UCSD-AML1 (cell line): ENCODE measurements around the gene ARL15.
"Not testable (repeated sequence)": the region's sequence is repeated elsewhere in the genome, so short reads cannot be mapped to it uniquely, and the experiment has no call there.

ENCODE experiments used
- DNase-seq: peaks from one replicate; lab custom pipeline; 2025; ENCODE audit not compliant: unreplicated experiment; lab: John Stamatoyannopoulos, UW

ARL15 gene

DNA sequence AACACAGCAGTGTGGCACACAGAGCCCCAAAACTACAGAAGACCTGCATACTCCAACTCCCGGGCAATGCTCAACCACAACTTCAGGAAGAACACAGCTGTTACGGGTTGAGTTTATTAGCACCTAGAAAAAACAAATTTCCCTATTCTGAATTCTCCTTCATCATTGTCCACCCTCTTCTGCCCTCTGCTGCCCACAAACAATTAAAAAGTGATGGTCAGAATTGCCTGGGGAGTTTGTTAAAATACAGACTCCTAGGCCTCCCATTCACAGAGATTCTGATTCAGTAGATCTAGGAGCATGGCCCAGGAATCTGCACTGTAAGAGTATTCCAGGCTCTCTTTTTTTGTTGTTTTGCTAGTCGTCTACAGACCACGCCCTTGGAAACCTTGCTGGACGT, 439.3 kb downstream of the ARL15 start:
- DNase-seq, result no peak

DNA sequence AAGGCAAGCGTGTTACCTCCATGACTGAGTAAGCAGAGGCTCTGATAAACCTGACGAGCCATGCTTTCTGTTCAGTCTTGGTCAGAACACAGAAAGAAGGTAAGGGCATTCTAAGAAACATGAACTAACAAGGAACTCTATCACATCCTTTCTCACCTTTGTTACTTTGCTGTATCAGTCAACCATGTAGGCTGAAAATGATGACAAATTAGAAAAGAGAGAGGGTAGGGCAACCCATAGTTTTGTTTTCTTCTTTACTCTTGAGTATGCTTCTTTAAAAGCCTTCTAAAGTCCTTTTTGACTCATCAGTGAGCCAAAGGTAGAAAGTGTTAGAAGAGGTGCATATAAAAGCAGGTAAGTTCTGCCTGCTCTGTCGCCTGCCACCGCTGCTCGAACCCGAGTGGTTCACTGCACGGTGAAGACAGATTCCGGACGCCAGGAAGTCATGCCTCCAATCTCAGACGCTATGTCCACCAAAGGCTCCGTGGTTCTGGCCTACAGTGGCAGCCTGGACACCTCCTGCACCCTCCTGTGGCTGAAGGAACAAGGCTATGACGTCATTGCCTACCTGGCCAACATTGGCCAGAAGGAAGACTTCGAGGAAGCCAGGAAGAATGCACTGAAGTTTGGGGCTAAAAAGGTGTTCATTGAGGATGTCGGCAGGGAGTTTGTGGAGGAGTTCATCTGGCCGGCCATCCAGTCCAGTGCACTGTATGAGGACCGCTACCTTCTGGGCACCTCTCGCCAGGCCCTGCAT, 451.5 kb downstream of the ARL15 start:
- DNase-seq, result no peak

DNA sequence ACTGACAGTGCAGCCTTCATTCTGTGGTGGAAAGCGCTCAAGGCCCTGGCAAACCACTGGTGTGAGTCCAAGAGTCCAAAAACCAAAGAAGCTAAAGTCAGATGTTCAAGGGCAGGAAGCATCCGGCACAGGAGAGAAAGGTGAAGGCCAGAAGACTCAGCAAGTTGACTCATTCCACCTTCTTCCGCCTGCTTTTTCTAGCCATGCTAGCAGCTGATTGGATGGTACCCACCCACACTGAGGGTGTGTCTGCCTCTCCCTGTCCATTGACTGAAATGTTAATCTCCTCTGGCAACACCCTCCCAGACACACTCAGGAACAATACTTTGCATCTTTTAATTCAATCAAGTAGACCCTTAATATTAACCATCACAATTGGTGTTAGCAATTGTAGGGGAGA, 453.9 kb downstream of the ARL15 start:
- DNase-seq, result no peak

- DNase-seq, result not testable (repeated sequence)
These were observed 473.4 kb downstream of the ARL15 start for GRCh38 chr5:53836851-53837430.

DNA sequence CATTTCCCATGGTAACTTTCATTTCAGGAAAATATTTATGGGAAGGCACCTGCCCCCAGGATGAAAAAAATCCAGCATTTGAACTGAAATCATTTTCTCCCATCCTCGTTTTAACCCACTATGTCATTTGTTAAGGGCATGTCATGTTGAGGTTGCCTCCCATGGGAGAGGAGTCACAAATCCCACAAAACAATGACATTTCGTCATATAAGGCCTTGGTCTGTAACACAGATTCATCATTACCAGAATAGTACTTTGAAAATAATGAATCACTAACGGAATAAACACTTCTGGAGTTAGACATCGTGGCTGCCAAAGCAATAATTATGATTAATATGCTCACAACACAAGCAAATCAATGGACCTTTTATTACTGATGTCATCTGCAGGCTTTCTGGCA, 475.9 kb downstream of the ARL15 start:
- no peak for DNase-seq
